ENCODE results near the gene CNTN4. TPM values are rescaled to one million over a fixed set of nuclear protein-coding genes. Genes with fewer than 3 reads are reported as not detected.

Gene CNTN4
- polyA plus RNA-seq, 1 donor from 2014 or later: not detected

DNA sequence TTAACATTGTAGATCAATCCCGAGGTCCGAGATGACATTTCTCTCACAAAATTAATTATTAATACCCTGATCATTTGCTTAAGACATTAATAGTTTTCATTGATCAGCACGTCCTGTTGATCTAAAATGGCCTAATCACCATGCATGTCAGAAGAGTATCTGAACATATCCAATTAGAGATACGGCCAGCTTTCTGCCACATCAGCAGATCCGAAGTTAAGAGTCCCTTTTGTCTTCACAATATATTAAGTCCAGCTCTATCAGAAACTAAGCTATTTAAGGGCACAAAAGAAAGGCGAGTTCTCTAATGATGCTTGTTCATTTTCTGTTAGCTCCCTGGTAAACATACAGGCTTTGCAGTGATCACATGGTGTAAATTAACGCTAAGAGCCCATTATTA is 470.3 kb downstream of the CNTN4 start:
- Mint-ChIP-seq H3K9me3 (no peaks in the 10 kb centered on the region), H3K4me1 (no peaks in the 10 kb centered on the region), H3K4me3 (no peak overlapping the region), H3K36me3 (no peaks in the 10 kb centered on the region), H3K27ac (no peak overlapping the region), H3K27me3 (no peaks in the 10 kb centered on the region)

DNA sequence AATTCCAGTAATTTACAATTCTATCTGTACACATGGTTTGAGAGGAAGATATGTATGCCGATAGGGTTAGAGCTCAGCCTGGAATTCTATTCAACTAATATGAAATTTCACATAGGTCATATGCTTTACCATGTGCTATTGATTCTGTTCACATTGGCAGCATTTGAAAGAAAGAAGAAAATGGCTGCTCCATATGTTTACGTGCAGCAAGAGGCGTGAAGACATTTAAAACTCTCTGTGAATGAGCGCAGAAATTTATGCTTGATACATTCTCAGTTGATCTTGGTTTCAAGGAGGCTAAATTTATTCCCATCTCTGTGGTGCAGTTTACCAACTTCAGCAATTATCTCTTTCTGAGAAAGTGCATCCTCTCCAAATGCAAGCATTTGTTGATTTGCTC is 478.9 kb downstream of the CNTN4 start:
- H3K36me3 Mint-ChIP-seq: no peaks in the 10 kb centered on the region
- H3K27me3 Mint-ChIP-seq: peaks cover 2% of the 10 kb centered on the region
- no peaks in the 10 kb centered on the region for H3K4me1 Mint-ChIP-seq
- no peak overlapping the region for H3K27ac Mint-ChIP-seq
- H3K9me3 Mint-ChIP-seq: no peaks in the 10 kb centered on the region
- no peak overlapping the region for H3K4me3 Mint-ChIP-seq

DNA sequence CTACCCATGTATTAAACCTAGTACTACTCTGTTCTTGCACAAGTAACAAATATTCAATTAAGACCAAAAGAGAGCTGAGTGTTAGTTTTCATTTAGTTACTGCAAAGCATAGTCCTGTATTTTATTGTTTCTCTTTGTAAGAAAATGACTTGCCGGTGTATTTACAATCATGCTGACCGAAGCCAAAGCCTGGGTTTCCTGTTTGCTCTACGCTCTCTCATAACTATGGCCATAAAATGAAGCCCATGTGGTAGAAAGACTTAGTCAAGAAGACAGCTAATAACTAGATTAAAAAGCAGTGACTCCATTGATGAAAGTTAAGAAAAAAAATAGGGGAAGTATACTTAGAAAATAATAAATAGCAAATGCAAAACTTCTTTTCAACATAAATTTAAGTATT is 479.9 kb downstream of the CNTN4 start:
- Mint-ChIP-seq H3K4me1 (no peaks in the 10 kb centered on the region), H3K27ac (no peak overlapping the region), H3K36me3 (no peaks in the 10 kb centered on the region), H3K27me3 (peaks cover 2% of the 10 kb centered on the region), H3K4me3 (no peak overlapping the region), H3K9me3 (no peaks in the 10 kb centered on the region)

DNA sequence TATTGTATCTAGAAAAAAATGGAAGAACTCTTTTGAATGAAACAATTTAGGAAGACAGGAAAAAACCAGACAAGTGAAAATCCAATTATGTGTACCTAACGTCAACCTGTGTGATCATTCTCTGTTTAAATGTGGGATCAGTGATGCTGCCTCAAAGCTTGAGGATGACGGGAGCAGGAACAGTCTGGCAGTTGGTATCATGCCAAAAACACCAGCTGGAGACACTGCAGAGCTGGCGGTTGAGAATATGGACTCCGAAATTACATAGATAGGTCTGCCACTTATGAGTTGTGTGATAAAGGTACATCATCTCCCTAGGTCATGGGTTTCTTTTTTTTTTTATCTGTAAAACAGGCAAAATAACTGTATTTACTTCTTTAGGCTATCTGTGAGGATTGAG is 480.5 kb downstream of the CNTN4 start:
- no peak overlapping the region for H3K27ac Mint-ChIP-seq
- H3K9me3 Mint-ChIP-seq: no peaks in the 10 kb centered on the region
- H3K36me3 Mint-ChIP-seq: no peaks in the 10 kb centered on the region
- peaks cover 2% of the 10 kb centered on the region for H3K27me3 Mint-ChIP-seq
- H3K4me3 Mint-ChIP-seq: no peak overlapping the region
- H3K4me1 Mint-ChIP-seq: no peaks in the 10 kb centered on the region

DNA sequence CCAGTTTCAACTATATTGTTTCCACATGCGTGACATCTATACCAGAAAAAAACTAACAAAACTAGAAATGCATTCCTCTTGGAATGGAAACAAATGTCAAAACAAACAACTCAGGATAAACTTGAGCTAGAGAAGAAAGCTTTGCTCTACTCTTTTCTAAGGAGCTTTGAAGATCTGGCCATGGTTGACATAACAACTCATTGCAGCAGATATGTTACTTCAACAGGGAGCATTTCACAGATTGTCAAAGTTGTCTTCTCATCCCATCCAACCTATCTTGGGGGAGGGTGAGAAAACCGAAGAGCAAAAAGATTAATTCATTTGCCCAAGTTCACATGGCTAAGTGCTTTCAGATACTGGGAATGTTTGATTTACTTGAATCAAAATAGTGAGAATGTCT is 484.4 kb downstream of the CNTN4 start:
- no peaks in the 10 kb centered on the region for H3K36me3 Mint-ChIP-seq
- H3K27ac Mint-ChIP-seq: no peak overlapping the region
- no peaks in the 10 kb centered on the region for H3K27me3 Mint-ChIP-seq
- no peaks in the 10 kb centered on the region for H3K4me1 Mint-ChIP-seq
- H3K4me3 Mint-ChIP-seq: no peak overlapping the region
- peaks cover 2 to 3% (median 2%) of the 10 kb centered on the region in 3 donors for H3K9me3 Mint-ChIP-seq

DNA sequence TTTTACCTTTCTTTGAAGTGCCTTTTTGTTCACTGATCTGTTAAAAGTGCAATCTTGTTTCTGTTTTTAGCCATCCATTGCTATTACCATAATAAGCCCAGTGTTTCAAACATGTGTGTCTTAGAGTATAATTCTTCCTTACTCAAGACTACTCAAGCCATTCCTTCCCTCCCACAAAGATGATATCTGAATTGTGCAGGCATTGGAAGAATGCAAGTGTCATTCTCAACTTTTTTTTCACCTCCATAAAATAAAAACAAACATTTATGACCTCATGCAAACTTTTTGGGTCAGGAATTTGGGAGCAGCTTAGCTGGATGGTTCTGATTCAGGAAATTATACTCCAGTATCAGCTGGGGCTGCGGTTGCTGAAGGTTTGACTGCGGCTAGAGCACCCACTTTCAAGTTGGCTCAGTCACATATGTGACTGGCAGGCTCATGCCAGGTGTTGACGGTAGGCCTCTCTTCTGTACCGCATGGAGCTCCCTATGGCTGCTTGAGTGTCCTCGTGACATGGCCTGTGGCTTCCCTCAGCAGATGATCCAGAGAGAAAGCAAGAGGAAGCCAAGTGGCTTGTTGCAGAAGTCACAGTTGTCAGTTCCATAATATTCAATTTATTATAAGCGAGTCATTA is 490.8 kb downstream of the CNTN4 start:
- H3K4me1 Mint-ChIP-seq: peaks cover 0 to 2% (median 0%) of the 10 kb centered on the region in 3 donors
- H3K27ac Mint-ChIP-seq: peak overlapping the region in 1 of 3 donors; percentile 69
- H3K4me3 Mint-ChIP-seq: no peak overlapping the region
- H3K36me3 Mint-ChIP-seq: no peaks in the 10 kb centered on the region
- H3K27me3 Mint-ChIP-seq: no peaks in the 10 kb centered on the region
- H3K9me3 Mint-ChIP-seq: peaks cover 3 to 7% (median 5%) of the 10 kb centered on the region in 3 donors

DNA sequence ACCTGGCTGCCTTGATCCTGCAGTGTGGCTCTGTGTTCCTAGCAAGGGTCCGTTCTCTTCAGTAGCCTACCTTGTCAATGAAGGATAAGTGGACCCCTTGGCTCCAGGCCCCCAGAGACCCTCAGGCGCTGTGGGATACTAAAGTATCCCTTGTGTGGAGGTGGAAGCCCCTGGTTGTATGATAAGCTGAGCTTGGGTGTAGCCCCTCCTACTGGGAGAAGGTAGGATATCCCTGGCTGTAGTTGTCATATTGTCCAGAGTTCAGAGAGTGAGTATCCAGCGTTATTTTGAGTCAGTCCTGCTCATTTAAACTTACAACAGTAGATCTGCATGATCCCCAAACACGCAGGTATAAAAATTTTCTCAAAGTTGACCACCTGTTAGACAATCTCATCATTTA is 496.8 kb downstream of the CNTN4 start:
- H3K4me1 Mint-ChIP-seq: peaks cover 0 to under 1% (median 0%) of the 10 kb centered on the region in 3 donors
- H3K27me3 Mint-ChIP-seq: no peaks in the 10 kb centered on the region
- H3K4me3 Mint-ChIP-seq: no peak overlapping the region
- H3K27ac Mint-ChIP-seq: no peak overlapping the region
- H3K36me3 Mint-ChIP-seq: no peaks in the 10 kb centered on the region
- no peaks in the 10 kb centered on the region for H3K9me3 Mint-ChIP-seq

DNA sequence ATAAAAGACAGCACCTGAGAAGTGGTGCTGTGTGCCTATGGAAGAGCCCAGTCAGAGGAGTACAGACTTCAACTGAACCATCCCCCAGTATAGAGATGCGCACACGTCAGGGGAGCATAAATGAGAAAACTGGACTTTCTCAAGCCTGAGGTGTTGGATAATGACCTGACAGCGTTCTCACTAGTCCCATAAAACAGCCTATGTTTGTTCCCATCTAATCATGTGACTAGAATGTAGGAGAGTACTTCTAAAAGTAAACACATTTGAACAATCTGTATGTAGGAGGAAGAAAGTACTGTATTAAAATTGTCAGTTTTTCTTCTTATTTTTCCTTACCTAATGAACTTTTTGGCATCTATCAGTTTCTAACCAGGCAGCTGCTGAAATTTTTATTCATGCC is 498.9 kb downstream of the CNTN4 start:
- no peaks in the 10 kb centered on the region for H3K9me3 Mint-ChIP-seq
- H3K36me3 Mint-ChIP-seq: no peaks in the 10 kb centered on the region
- no peak overlapping the region for H3K4me3 Mint-ChIP-seq
- no peaks in the 10 kb centered on the region for H3K27me3 Mint-ChIP-seq
- H3K4me1 Mint-ChIP-seq: no peaks in the 10 kb centered on the region
- no peak overlapping the region for H3K27ac Mint-ChIP-seq

DNA sequence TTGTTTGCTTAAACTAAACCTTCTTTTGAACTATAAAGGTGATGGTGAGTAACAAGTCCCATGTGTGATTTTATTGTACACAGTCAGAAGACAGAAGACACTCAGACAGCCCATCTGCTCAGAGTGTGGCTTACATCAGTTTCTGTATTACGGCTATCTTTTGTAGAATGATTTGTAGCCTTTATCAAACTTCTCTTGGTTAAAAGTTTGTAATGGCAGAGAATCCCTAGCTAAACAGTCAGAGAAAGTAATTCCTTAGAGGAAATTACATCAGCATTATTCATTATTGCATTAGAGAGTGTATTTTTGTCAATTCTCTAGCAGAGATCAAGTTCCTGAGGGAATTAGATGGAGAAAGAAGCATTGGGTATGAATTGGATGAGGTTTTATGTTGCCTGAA is 500.8 kb downstream of the CNTN4 start:
- Mint-ChIP-seq H3K9me3 (no peaks in the 10 kb centered on the region), H3K4me3 (no peak overlapping the region), H3K4me1 (no peaks in the 10 kb centered on the region), H3K27me3 (no peaks in the 10 kb centered on the region), H3K36me3 (no peaks in the 10 kb centered on the region), H3K27ac (no peak overlapping the region)

DNA sequence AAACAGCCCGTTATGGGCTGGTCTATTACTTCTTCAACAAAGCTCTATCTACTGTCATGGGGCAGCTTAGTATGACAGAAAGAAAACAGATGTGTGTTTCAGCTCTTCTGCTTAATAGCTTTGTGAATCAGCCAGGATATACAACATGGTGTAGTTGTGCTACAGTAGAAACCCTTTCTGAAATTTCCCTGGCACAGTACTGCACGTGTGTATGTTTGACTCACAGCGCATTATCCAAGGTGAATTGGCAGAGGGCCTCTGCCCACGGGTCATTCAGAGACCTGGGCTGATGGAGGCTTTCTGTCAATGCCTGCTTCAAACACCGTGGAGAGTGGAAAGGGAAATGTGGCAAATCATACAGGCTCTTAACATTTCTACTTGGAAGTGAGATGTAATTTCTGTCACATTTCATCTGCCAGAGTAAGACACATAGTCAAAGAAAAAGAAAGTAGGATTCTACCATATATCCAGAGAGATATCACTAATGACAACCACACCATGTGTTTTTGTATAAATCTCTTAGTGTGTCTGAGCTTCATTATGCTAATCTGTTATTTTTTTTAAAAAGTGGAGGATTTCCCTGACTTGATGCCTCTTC is 505.1 kb downstream of the CNTN4 start:
- Mint-ChIP-seq H3K36me3 (no peaks in the 10 kb centered on the region), H3K27me3 (no peaks in the 10 kb centered on the region), H3K9me3 (no peaks in the 10 kb centered on the region), H3K27ac (no peak overlapping the region), H3K4me1 (no peaks in the 10 kb centered on the region), H3K4me3 (no peak overlapping the region)

DNA sequence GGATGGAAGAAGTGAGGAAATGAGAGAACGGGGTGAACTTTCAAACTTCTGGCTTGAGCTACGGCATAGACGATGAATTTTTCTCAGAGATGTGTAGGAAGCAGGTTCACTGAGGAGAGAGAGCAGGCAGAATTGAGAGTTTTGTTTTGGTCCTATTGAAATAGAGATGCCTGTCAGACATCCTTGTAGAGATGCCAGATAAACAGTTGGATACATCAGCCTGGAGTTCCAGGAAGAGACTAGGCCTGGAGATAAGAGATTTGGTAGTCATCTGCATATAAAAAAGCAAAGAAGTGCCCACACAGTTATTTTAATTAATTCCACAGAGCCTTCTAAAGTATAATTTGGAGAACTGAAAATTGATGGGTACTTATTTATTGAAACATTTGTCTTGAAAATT is 515.9 kb downstream of the CNTN4 start:
- Mint-ChIP-seq H3K27me3 (no peaks in the 10 kb centered on the region), H3K27ac (no peak overlapping the region), H3K4me3 (no peak overlapping the region), H3K9me3 (peaks cover 1 to 5% (median 3%) of the 10 kb centered on the region in 3 donors), H3K4me1 (no peaks in the 10 kb centered on the region), H3K36me3 (peaks cover 3% of the 10 kb centered on the region)

DNA sequence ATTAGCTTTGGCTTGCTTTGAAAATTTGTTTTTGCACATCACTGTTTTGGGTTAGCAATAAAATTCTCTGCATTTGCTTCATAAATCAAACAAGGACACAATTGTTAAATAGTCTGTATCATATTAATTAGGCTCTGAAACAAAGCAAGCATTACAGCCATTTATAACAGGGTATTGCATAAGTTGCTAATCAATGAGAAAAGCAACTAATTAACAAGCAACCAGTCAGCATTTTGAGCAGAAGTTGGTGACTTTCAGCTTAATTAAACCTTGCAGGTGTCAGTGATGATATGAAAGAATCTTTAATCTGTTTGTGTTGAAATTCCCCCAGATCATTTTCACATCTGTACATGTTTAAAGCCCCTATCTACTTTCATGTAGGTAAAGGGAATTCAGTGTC is 516.4 kb downstream of the CNTN4 start:
- H3K4me1 Mint-ChIP-seq: no peaks in the 10 kb centered on the region
- H3K9me3 Mint-ChIP-seq: peaks cover 1 to 5% (median 3%) of the 10 kb centered on the region in 3 donors

DNA sequence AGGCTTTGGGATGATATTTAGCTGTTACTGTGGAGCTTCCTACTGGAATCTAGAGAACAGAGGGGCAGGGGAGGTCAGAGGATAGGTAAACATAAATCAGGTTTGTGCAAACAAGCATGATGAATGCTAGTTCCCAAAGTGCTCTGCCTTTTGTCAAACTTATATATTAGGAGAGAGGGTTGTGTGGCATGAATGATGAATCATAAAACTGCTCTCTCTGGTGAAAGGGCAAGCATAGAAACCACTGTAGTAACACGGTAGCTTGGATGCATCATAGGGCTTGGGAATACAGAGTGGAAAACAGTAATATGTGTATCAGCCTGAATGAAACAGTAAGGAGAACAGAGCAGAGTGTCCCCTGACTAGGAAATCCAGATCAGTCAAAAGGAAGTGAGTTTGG is 524.8 kb downstream of the CNTN4 start:
- Mint-ChIP-seq H3K27me3 (no peaks in the 10 kb centered on the region), H3K4me1 (no peaks in the 10 kb centered on the region), H3K36me3 (no peaks in the 10 kb centered on the region), H3K27ac (no peak overlapping the region), H3K9me3 (no peaks in the 10 kb centered on the region), H3K4me3 (no peak overlapping the region)

More for the DNA sequence above, 516.4 kb downstream of the CNTN4 start:
- no peaks in the 10 kb centered on the region for H3K27me3 Mint-ChIP-seq
- H3K36me3 Mint-ChIP-seq: peaks cover 3% of the 10 kb centered on the region
- H3K27ac Mint-ChIP-seq: no peak overlapping the region
- H3K4me3 Mint-ChIP-seq: no peak overlapping the region

DNA sequence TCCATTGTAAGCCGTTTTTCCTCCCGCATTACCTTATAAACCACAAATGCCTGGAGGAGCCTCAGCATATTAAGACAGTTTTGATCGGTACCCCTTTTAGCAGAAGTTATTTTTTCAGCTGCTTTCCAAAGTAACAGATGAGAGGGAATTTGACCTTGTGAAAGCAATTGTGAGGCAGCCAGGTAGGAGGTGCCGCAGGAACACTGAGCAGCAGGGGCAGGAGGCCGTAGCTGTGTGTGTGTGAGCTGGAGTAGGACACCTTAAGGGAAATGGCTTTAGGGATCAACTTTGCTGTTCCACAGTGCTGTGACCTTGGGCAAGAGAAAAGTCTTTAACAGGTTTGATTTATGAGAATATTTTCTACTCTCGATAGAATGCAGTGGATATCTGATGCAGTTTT is 529.5 kb downstream of the CNTN4 start:
- H3K27me3 Mint-ChIP-seq: no peaks in the 10 kb centered on the region
- H3K4me1 Mint-ChIP-seq: no peaks in the 10 kb centered on the region
- H3K27ac Mint-ChIP-seq: no peak overlapping the region
- no peaks in the 10 kb centered on the region for H3K36me3 Mint-ChIP-seq
- no peak overlapping the region for H3K4me3 Mint-ChIP-seq
- H3K9me3 Mint-ChIP-seq: no peaks in the 10 kb centered on the region

DNA sequence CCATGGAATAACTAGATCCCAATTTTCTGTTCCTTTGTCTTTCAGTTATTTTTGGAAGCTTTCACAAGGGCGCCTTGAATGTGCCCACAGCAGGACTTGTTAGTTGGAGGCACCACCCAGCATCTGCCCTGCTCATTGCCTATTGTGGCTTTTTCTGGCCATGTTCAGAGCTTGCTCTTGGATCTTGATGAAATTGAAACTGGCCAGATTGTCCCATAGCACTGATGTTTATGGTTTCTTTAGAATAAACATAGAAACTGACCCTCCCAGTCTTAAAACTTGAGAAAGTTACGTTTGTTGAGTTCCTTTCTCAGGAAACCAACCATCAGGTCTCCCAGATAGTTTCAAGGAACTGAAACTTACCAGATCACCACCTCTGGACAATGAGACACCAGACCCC is 536.8 kb downstream of the CNTN4 start:
- Mint-ChIP-seq H3K27ac (no peak overlapping the region), H3K9me3 (peaks cover 2 to 8% (median 5%) of the 10 kb centered on the region in 3 donors), H3K4me1 (no peaks in the 10 kb centered on the region), H3K36me3 (no peaks in the 10 kb centered on the region), H3K4me3 (no peak overlapping the region), H3K27me3 (no peaks in the 10 kb centered on the region)

DNA sequence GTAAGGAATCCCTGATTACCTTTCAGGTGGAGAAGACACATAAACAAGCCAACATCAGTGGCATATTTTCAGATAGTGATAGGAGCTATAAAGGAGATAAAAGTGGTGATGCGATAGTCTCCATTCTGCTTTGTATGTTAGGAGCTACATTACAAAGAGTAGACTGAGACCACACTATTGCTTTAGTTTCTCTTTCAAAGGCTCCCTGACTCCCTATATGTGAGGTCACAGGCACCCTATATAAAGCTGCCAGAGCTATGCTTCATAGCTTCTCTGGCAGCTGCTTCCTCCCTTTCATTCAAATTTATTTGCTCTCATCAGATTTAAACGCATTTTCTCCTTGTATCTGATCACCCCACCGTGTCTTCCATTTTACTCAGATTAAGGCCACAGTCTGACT is 544.9 kb downstream of the CNTN4 start:
- Mint-ChIP-seq H3K9me3 (peaks cover 0 to 3% (median 3%) of the 10 kb centered on the region in 3 donors), H3K27ac (no peak overlapping the region), H3K27me3 (peaks cover 1% of the 10 kb centered on the region), H3K4me1 (no peaks in the 10 kb centered on the region), H3K36me3 (no peaks in the 10 kb centered on the region), H3K4me3 (no peak overlapping the region)
